Activated CD4-positive, alpha-beta T cell treated with anti-CD3 and anti-CD28 coated beads, Interleukin-2, amount 50 U/mL, for 4 hours (primary cell): ENCODE measurements around the gene CHST11.

Experiments used
- DNase-seq, 2 experiments: peaks; one replicate each; pipeline ENCODE4 v3.0.0-alpha.2; 2020

Gene CHST11

GRCh38 chr12:104460973-104461698, 4.4 kb downstream of the CHST11 start:
- no peak for DNase-seq

DNA sequence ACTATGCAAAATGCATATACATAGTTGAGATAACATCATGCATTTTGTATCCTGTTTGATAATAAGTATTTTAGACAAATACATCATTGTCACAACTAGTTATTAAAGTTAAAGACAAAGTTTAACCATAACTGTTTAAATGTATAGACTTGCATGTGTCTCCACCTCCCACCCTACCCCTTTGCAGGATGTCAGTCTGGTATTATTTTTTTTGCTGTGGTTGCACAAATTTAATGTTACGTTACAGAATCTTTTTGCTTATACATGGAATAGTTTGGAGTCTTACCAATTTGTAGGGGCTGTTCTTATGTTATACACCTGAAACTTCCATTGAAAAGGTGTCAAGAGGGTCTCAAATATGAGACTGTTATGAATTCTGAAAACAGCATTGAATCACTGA, 5.6 kb downstream of the CHST11 start:
- no peak for DNase-seq

GRCh38 chr12:104462931-104463339, 6.2 kb downstream of the CHST11 start:
- peak in 1 of 2 experiments; percentile 31 for DNase-seq

- no peak for DNase-seq
These were observed 6.6 kb downstream of the CHST11 start for GRCh38 chr12:104463368-104463767.

DNA sequence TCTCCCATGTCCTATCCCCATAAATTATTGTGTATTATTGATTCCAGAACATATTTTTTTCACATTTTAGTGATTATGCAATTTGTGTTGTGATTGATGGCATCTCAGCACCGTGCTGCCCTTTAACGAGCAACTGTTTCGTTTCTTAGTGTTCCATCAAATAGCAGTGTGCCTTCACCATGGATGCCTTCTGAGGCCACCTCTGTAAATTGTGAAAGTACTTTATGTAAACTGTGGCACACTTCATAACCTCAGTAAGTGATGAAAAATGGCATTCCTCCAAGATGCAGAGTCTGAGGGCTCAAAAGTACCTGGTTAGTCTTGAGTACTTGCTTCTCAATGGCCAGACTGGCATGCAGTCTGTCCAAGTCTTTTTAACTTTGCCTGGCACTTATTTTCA, 8.2 kb downstream of the CHST11 start:
- DNase-seq = no peak

- no peak for DNase-seq
These were observed 10.1 kb downstream of the CHST11 start for GRCh38 chr12:104466709-104467345.

- DNase-seq = no peak
These were observed 10.6 kb downstream of the CHST11 start for GRCh38 chr12:104467346-104467837.

- DNase-seq = no peak
These were observed 11.6 kb downstream of the CHST11 start for GRCh38 chr12:104468371-104468770.

GRCh38 chr12:104469066-104469465, 12.3 kb downstream of the CHST11 start:
- no peak for DNase-seq

DNA sequence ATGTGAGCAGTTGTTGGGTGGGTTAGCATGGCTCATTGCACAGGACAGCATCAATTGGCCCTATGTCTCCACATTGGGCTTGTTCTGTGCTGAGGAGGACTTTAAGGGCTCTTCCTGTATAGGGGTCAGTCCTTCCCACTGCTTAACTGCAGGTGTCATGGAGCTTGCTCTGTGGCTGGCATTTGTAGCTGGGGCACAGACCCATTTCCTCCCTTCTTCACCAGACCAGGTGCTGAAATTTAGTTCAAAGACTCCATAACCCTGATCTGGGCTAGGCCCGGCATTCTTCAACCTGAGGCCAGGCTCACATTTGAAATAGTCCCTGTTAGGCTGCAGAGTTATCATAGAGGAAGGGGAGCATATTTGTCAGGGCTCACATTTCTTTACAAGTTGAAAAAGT, 12.8 kb downstream of the CHST11 start:
- DNase-seq = no peak

- DNase-seq = no peak
These were observed 13.8 kb downstream of the CHST11 start for GRCh38 chr12:104470521-104470920.

GRCh38 chr12:104471336-104471735, 14.6 kb downstream of the CHST11 start:
- no peak for DNase-seq

DNA sequence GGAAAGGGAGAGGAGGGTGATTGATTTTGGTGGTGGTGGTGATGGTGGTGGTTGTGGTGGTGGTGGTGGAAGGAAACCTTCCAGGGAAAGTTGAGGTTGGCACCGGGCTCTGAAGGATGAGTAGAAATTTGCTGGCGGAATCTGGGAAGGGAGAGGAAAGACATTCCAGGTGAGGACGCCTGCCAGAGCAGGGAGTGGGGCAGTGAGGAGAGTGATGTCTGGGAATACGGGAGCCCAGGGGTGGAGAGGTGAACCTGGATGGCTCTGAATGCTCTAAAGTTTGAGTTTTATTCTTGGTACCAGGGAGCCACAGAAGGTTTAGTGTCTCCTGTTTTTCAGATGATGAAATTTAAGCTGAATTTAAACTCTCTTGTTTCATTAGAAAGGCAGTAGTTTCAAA, 16.0 kb downstream of the CHST11 start:
- no peak for DNase-seq

DNA sequence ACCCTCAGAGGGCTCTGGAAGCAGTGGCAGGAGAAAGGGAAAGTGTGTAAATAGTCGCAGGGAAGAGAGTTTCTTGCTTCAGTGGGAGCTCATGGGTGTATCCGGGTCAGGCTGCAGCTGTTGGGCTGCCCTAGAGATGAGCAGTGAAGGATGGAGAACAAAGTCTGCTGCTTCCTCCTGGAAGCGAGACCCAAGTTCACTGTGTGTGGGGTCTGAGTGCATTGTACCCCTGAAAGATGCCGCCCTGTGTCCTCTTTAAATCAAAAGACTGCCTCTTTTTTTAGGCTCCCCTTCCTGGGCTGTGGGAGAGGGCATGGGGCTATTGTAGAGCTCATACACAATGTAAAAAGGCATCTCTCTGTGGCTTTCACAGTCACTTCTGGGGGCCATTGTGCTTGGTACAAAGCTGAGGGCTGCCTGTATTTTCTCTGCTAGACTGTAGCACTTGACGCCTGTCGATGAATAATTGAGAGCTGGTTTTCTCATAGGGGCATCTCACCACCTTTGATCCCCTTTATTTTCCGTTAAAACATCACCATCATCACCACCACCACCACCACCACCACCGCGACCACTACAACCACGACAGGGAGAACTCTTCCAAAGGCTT, 16.7 kb downstream of the CHST11 start:
- DNase-seq = no peak

DNA sequence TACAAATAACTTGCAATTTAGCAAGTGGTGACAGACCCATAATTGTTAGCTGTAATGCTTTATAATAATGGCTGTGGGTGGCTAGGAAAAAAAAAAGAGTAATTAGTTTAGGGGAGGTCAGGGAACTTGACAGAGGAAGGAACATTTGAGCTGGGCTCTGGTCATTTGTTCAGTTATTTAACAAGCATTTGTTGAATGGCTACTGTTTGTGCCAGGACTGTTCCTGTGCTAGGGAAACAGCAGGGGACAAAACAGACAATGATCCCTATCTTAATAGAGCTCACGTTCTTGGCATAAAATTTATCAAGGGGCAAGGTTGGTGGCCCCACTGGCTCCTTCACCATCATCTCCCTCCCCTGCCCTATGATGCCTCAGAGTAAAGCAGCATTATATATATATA, 18.5 kb downstream of the CHST11 start:
- no peak for DNase-seq

DNA sequence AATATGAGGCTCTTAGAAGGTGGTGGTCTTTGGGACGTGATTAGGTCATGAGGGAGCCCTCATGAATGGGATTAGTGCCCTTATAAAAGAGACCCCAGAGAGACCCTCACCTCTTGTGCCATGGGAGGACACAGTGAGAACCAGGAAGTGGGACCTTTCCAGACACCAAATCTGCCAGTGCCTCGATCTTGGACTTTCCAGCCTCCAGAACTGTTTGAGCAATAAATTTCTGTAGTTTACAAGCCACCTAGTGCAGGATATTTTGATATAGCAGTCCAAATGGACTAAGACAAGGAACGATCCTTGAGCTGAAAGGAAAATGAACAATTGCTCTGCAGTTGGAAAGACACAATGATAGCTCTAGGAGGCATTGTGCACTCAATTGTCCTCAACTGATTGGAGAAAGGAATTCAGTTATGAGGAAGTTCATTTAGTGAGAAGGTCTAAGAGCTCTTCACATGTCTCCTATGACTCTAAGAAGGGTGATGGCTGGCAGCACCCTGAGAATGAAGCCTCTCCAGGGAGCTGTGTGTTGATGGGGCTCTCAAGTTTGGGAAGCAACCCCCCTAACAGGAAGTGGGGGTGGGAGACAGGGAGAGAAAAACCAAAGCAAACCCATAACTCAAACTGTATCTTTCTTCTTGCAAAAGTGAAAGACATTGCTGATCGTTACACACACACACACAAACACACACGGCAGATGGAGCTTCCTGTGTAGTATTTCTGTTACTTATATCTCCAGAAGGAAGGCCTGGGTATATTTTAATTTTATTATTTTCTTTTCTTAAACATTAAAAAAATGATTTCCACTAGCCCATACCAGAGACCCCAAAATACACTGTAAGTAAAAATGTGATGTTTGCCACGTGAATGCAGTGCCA, 21.0 kb downstream of the CHST11 start:
- DNase-seq = no peak

DNA sequence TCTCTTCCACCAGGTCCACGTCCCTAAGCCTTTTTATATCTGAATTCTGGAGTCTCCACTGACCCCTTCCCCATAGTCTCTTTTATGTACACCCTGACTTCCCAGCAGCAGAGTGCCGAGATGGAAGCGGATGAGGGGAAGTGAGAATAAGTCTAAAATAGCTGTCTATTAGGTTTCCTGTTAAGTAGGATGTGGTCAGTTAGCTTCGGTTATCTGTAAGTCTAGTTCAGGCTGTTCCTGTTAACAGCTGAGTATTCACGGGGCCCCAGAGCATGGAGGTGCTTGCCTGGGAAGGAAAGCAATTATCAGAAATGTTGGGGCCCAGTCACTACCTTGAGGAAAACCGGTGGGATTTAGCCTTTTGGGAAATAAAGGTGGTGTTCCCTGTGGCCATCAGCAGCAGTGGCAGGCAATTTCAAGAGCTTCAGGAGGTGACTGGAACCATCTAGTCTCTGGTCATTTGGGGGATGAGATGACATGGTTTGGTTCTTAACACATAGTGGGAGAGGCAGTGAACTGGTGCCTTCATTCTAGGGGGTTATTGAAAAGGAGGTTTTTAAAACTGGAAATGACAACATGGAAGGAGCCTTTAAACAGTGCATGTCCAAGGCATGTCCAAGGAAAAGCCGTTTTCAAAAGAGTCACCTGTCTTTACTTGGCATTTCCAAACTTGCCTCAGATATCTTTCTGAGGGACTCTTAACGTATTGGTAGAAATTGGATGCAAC, 21.8 kb downstream of the CHST11 start:
- DNase-seq = peak in 1 of 2 experiments; percentile 25

DNA sequence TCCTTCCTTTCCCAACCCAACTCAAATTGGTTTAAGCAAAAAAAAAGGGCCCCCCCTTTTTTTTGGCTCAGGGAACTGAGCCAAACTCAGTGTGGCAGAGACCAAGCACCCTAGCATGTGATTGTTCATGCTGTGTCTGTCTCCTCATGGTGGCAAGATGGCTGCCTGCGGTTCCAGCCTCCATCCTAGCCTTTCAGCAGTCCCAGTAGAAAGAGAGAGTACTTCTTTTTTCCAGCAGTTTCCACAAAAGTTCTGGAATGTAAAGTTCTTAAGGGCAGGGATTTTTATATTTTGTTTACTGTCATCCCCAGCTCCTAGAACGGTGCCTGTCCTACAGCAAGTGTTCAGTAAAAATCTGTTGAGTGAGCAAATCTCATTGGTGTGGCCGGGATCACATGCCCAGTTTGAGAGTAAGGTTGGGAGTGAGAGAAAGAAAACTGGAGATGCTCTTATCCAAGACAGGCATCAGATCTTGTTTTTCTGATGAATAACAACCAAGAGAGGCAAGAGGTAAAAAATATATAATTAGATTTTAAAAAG, 22.4 kb downstream of the CHST11 start:
- DNase-seq = no peak

DNA sequence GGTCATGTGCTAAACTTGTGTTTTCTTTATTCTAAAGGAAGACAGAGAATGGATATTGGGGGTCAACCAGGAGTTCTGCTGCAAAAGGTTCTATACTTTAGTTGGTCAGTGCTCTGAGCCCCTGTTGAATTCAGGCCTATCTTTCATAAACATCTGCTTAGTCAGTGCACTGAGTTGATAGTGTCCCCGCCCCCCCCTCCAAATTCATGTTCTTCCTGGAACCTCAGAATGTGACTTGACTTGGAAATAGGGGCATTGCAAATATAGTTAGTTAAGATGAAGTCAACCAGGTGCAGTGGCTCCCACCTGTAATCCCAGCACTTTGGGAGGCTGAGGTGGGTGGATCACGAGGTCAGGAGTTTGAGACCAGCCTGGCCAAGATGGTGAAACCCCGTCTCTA, 23.3 kb downstream of the CHST11 start:
- DNase-seq = no peak

GRCh38 chr12:104480826-104481440, 24.2 kb downstream of the CHST11 start:
- DNase-seq = no peak

- no peak for DNase-seq
These were observed 25.4 kb downstream of the CHST11 start for GRCh38 chr12:104482113-104482512.

- no peak for DNase-seq
These were observed 26.0 kb downstream of the CHST11 start for GRCh38 chr12:104482748-104483147.
